ENCODE data around the gene M1AP.

Gene M1AP

GRCh38 chr2:74516650-74517049 lies 131.5 kb downstream of the M1AP start:
- DNase-seq, result no peak

GRCh38 chr2:74515981-74516633 lies 132.0 kb downstream of the M1AP start:
- DNase-seq, result peak; percentile 83

- no peak for DNase-seq
These were observed 132.7 kb downstream of the M1AP start for GRCh38 chr2:74515271-74515980.

- DNase-seq, result no peak
These were observed 133.5 kb downstream of the M1AP start, which contains the start of gene TLX2 for GRCh38 chr2:74514368-74515270. Gene TLX2 (plus strand): TSS chr2:74514450. CDS start chr2:74514807, 357 bp downstream.

- no peak for DNase-seq
These were observed 134.3 kb downstream of the M1AP start for GRCh38 chr2:74513605-74514367.

- no peak for DNase-seq
These were observed 135.2 kb downstream of the M1AP start for GRCh38 chr2:74512744-74513604.

GRCh38 chr2:74511104-74511989 lies 136.8 kb downstream of the M1AP start:
- DNase-seq, result no peak

- DNase-seq, result no peak
These were observed 137.9 kb downstream of the M1AP start for GRCh38 chr2:74510272-74510671.

- DNase-seq, result no peak
These were observed 140.1 kb downstream of the M1AP start for GRCh38 chr2:74507926-74508520.

Measured in stimulated activated CD4-positive, alpha-beta T cell treated with anti-CD3 and anti-CD28 coated beads, Interleukin-1b, Interleukin-23, amount 100 ng/mL, for 48 hours (primary cell).